ENCODE measurements around the gene GBX1.

GBX1 gene

GRCh38 chr7:151144387-151144786, 23.1 kb downstream of the GBX1 start:
- Mint-ChIP-seq H3K27me3 (peaks cover 7% of the 10 kb centered on the region), H3K9me3 (no peaks in the 10 kb centered on the region), H3K4me3 (no peak overlapping the region), H3K27ac (no peak overlapping the region), H3K4me1 (ENCODE audit: low read depth) (peaks cover 4% of the 10 kb centered on the region), H3K36me3 (ENCODE audit: low read depth) (peaks cover 58% of the 10 kb centered on the region)
- intact Hi-C loops (cut with micrococcal nuclease): no loop called here

DNA sequence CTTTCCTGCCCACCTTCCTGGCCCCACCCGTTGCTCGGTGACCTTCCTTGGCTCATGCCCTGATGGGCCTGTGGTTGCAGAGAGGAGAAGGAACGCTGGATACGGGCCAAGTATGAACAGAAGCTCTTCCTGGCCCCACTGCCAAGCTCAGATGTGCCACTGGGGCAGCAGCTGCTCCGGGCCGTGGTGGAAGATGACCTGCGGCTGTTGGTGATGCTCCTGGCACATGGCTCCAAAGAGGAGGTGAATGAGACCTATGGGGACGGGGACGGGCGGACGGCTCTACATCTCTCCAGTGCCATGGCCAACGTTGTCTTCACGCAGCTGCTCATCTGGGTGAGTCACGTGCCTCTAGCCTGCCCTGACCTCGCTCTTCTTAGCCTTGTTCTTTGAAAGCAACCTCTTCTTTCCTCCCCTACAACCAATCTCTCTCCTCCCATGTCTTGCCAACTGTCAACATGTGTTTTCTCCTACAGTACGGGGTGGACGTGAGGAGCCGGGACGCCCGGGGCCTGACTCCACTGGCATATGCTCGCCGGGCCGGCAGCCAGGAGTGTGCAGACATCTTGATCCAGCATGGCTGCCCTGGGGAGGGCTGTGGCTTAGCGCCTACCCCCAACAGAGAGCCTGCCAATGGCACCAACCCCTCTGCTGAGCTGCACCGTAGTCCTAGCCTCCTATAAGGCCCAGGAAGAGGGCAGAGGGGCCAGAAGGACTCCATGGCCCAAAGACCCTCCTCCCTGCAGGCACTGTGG, 24.1 kb downstream of the GBX1 start:
- no peak overlapping the region for H3K4me3 Mint-ChIP-seq

GRCh38 chr7:151142686-151143040, 24.8 kb downstream of the GBX1 start:
- Mint-ChIP-seq H3K27me3 (no peaks in the 10 kb centered on the region), H3K27ac (no peak overlapping the region), H3K4me1 (ENCODE audit: low read depth) (no peaks in the 10 kb centered on the region)

More for the DNA sequence above, 24.1 kb downstream of the GBX1 start:
- H3K4me1 Mint-ChIP-seq (ENCODE audit: low read depth): no peaks in the 10 kb centered on the region
- peaks cover 68% of the 10 kb centered on the region for H3K36me3 Mint-ChIP-seq (ENCODE audit: low read depth)
- H3K27ac Mint-ChIP-seq: no peak overlapping the region
- H3K27me3 Mint-ChIP-seq: no peaks in the 10 kb centered on the region
- H3K9me3 Mint-ChIP-seq: no peaks in the 10 kb centered on the region
- intact Hi-C loops (cut with micrococcal nuclease): no loop called here

GRCh38 chr7:151141855-151142685, 25.4 kb downstream of the GBX1 start:
- Mint-ChIP-seq H3K27ac (no peak overlapping the region), H3K4me1 (ENCODE audit: low read depth) (no peaks in the 10 kb centered on the region), H3K9me3 (no peaks in the 10 kb centered on the region), H3K36me3 (ENCODE audit: low read depth) (peaks cover 81% of the 10 kb centered on the region), H3K4me3 (no peak overlapping the region), H3K27me3 (no peaks in the 10 kb centered on the region)
- intact Hi-C loops (cut with micrococcal nuclease): no loop called here

More at GRCh38 chr7:151142686-151143040, 24.8 kb downstream of the GBX1 start:
- Mint-ChIP-seq H3K4me3 (no peak overlapping the region), H3K36me3 (ENCODE audit: low read depth) (peaks cover 75% of the 10 kb centered on the region), H3K9me3 (no peaks in the 10 kb centered on the region)
- intact Hi-C loops (cut with micrococcal nuclease): no loop called here

DNA sequence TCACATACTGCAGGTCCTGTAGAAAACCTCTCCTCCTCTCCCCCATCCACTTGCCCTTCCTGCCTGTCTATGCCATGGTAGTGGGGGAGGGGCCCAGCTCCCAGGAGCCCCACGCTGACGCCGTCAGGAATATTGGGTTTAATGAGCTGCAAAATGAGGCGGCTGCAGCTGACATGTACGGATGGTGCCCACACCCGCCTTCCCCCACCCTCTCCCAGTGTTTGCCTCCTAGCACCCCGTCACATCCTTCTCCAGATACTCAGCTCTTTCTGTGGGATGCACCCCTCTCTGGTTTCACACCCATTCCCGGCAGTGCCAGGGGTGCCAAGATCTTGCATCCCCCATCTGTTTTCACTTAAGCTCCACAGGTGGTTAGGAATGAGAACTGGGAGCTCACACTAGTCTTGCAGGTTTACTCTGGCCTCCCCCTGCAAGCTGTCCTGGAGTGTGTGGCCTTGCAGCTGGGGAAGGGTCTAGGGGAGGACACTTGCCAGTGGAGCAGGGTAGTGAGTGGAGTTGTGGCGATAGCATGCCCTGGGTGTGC, 26.1 kb downstream of the GBX1 start:
- Mint-ChIP-seq H3K9me3 (no peaks in the 10 kb centered on the region), H3K4me1 (ENCODE audit: low read depth) (no peaks in the 10 kb centered on the region), H3K27me3 (no peaks in the 10 kb centered on the region), H3K27ac (no peak overlapping the region), H3K4me3 (no peak overlapping the region), H3K36me3 (ENCODE audit: low read depth) (peaks cover 88% of the 10 kb centered on the region)
- intact Hi-C loops (cut with micrococcal nuclease): no loop called here

GRCh38 chr7:151140826-151141225, 26.7 kb downstream of the GBX1 start:
- Mint-ChIP-seq H3K4me3 (no peak overlapping the region), H3K27me3 (no peaks in the 10 kb centered on the region), H3K27ac (no peak overlapping the region), H3K36me3 (ENCODE audit: low read depth) (peaks cover 94% of the 10 kb centered on the region), H3K4me1 (ENCODE audit: low read depth) (no peaks in the 10 kb centered on the region), H3K9me3 (no peaks in the 10 kb centered on the region)
- intact Hi-C loops (cut with micrococcal nuclease): no loop called here

GRCh38 chr7:151139791-151140190, 27.7 kb downstream of the GBX1 start:
- no peak overlapping the region for H3K27ac Mint-ChIP-seq
- H3K27me3 Mint-ChIP-seq: no peaks in the 10 kb centered on the region
- no peaks in the 10 kb centered on the region for H3K9me3 Mint-ChIP-seq
- no peak overlapping the region for H3K4me3 Mint-ChIP-seq
- peaks cover 100% of the 10 kb centered on the region for H3K36me3 Mint-ChIP-seq (ENCODE audit: low read depth)
- intact Hi-C loops (cut with micrococcal nuclease): no loop called here
- H3K4me1 Mint-ChIP-seq (ENCODE audit: low read depth): no peaks in the 10 kb centered on the region

GRCh38 chr7:151139071-151139790, 28.3 kb downstream of the GBX1 start:
- Mint-ChIP-seq H3K4me1 (ENCODE audit: low read depth) (no peaks in the 10 kb centered on the region), H3K36me3 (ENCODE audit: low read depth) (peaks cover 100% of the 10 kb centered on the region), H3K27me3 (no peaks in the 10 kb centered on the region), H3K27ac (no peak overlapping the region), H3K9me3 (no peaks in the 10 kb centered on the region), H3K4me3 (no peak overlapping the region)
- intact Hi-C loops (cut with micrococcal nuclease): no loop called here

GRCh38 chr7:151138153-151138851, 29.2 kb downstream of the GBX1 start:
- no peak overlapping the region for H3K4me3 Mint-ChIP-seq
- H3K9me3 Mint-ChIP-seq: no peaks in the 10 kb centered on the region
- intact Hi-C loops (cut with micrococcal nuclease): no loop called here
- peaks cover 100% of the 10 kb centered on the region for H3K36me3 Mint-ChIP-seq (ENCODE audit: low read depth)
- no peak overlapping the region for H3K27ac Mint-ChIP-seq
- H3K4me1 Mint-ChIP-seq (ENCODE audit: low read depth): no peaks in the 10 kb centered on the region
- no peaks in the 10 kb centered on the region for H3K27me3 Mint-ChIP-seq

DNA sequence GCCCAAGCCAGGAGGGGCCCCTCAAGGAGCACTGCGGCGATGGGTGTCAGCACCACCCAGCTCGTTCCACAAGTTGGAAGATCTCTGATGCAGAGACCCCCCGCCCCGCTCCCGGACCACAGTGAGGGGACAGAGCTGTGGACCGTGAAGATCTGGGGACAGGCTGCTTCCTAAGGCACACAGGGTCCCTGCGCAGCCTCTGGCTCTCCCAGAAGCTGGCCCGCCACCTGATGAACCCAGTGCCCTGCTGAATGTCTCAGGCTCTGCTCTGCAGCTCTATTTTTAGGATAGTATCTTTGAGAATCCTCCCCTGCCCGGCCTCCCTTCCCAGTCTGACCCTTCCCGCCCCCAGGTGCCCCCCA, 29.7 kb downstream of the GBX1 start:
- H3K27me3 Mint-ChIP-seq: no peaks in the 10 kb centered on the region
- H3K36me3 Mint-ChIP-seq (ENCODE audit: low read depth): peaks cover 100% of the 10 kb centered on the region
- no peaks in the 10 kb centered on the region for H3K4me1 Mint-ChIP-seq (ENCODE audit: low read depth)
- no peak overlapping the region for H3K27ac Mint-ChIP-seq
- intact Hi-C loops (cut with micrococcal nuclease): no loop called here
- no peak overlapping the region for H3K4me3 Mint-ChIP-seq
- no peaks in the 10 kb centered on the region for H3K9me3 Mint-ChIP-seq

DNA sequence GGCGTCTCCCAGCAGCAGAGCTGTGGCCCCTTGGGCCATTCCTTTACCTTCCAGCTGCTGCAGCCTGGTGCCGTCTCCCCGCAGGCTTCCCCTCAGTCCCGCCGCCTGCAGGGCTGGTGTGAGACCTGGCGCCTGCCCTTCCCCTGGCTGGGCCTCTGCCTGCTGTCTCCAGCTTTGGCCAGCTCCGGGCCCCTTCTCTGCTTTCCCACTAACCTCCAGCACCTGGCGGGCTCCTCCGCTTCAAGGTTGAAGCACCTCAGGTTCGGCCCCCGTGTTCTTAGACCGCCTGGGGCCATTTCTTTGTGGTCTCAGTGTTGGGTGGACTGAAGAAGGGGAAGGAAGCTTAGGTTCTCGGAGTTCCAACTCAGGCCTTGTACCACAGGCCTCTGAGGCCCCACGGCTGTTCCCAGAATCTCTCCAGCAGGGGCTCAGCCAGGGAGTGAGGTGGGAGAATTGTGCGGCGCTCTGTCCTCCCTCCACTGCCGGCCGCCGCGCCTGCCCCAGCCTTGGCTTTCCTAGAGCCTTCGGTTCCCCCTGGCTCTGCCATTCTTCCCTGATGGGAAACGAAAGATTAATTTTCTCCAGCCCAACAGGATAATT, 30.3 kb downstream of the GBX1 start:
- Mint-ChIP-seq H3K4me1 (ENCODE audit: low read depth) (no peaks in the 10 kb centered on the region), H3K4me3 (no peak overlapping the region), H3K36me3 (ENCODE audit: low read depth) (peaks cover 100% of the 10 kb centered on the region), H3K9me3 (no peaks in the 10 kb centered on the region), H3K27ac (no peak overlapping the region), H3K27me3 (no peaks in the 10 kb centered on the region)
- intact Hi-C loops (cut with micrococcal nuclease): no loop called here

GRCh38 chr7:151135866-151136843, 31.3 kb downstream of the GBX1 start:
- intact Hi-C loops (cut with micrococcal nuclease): no loop called here
- peaks cover 100% of the 10 kb centered on the region for H3K36me3 Mint-ChIP-seq (ENCODE audit: low read depth)
- no peaks in the 10 kb centered on the region for H3K4me1 Mint-ChIP-seq (ENCODE audit: low read depth)
- H3K27me3 Mint-ChIP-seq: no peaks in the 10 kb centered on the region
- H3K9me3 Mint-ChIP-seq: no peaks in the 10 kb centered on the region
- H3K4me3 Mint-ChIP-seq: no peak overlapping the region
- no peak overlapping the region for H3K27ac Mint-ChIP-seq

Measured in dendritic cell treated with granulocyte-macrophage colony-stimulating factor and Interleukin-4, amounts not matched to agents 40 ng/mL and 50 ng/mL, for 4 days (primary cell).